ENCODE measurements around the gene MORN1.

- no peak for TF ChIP-seq POLR2AphosphoS5 (IDR thresholded peaks at IDR 0.05)
- no peak for TF ChIP-seq REST (IDR thresholded peaks at IDR 0.05; ENCODE audit: borderline replicate concordance)
- no peak for TF ChIP-seq EZH2 (IDR thresholded peaks at IDR 0.05; ENCODE audit: borderline replicate concordance, insufficient read depth, low read length, poor library complexity, severe bottlenecking)
- no peak for TF ChIP-seq SMC3 (conservative IDR thresholded peaks at IDR 0.05; ENCODE audit: poor library complexity)
- no peak for TF ChIP-seq CTCF (IDR thresholded peaks at IDR 0.05; ENCODE audit: poor library complexity, severe bottlenecking)
- TF ChIP-seq EP300 (conservative IDR thresholded peaks at IDR 0.05; ENCODE audit: poor library complexity, severe bottlenecking), result no peak
- no peak for TF ChIP-seq TAF1 (IDR thresholded peaks at IDR 0.05; ENCODE audit: low read depth)
- no peak for TF ChIP-seq MXI1 (conservative IDR thresholded peaks at IDR 0.05; ENCODE audit: poor library complexity, severe bottlenecking)
These were observed 50.5 kb downstream of the MORN1 start for GRCh38 chr1:2340918-2341254.

Measured in neural cell (in vitro differentiated cells).